Ovary (tissue), 3 donors: ENCODE data around the gene TBC1D16.

Experiments
- POLR2A ChIP-seq: fragments of 450-650 bp; IDR thresholded peaks from one replicate; pipeline ENCODE4 v1.6.1; 2017; ENCODE audit warnings: antibody characterized with exemption, mild to moderate bottlenecking, moderate library complexity
- TF ChIP-seq, protein P1 (sequence below), 3 donors: fragments of 450-650 bp in 2 of 3; fragments of 200-600 bp in 1 of 3; IDR thresholded peaks; one replicate each; pipeline versions ENCODE4 v1.5.1 to v1.8.0; 2016 to 2022; ENCODE audit warnings: antibody characterized with exemption in 3 of 3, mild to moderate bottlenecking in 1 of 3
- donor health status: DM: no; HTN: no; CAD: no.

DNA sequence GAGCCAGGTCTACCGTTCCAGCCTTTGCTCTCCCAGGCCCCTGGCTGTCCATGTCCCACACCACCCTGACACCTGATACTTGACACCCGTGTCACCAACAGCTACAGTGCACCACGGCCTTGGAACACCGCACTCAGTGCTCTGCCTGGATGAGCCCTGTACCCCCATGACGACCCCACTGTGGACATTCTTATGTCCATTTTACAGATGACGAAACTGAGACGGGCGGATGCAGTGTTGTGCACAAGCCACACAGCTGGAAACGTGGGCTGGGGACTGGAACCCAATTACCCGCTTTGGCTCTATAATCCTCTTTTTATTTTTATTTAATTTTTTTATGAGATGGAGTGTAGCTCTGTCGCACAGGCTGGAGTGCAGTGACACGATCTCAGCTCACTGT lies 112.9 kb downstream of the TBC1D16 start:
- TF ChIP-seq, protein P1, sequence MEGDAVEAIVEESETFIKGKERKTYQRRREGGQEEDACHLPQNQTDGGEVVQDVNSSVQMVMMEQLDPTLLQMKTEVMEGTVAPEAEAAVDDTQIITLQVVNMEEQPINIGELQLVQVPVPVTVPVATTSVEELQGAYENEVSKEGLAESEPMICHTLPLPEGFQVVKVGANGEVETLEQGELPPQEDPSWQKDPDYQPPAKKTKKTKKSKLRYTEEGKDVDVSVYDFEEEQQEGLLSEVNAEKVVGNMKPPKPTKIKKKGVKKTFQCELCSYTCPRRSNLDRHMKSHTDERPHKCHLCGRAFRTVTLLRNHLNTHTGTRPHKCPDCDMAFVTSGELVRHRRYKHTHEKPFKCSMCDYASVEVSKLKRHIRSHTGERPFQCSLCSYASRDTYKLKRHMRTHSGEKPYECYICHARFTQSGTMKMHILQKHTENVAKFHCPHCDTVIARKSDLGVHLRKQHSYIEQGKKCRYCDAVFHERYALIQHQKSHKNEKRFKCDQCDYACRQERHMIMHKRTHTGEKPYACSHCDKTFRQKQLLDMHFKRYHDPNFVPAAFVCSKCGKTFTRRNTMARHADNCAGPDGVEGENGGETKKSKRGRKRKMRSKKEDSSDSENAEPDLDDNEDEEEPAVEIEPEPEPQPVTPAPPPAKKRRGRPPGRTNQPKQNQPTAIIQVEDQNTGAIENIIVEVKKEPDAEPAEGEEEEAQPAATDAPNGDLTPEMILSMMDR (IDR thresholded peaks at IDR 0.05) = no peak
- TF ChIP-seq POLR2A = no peak
